Measurements from ENCODE around the gene PACSIN1.

PACSIN1 gene

DNA sequence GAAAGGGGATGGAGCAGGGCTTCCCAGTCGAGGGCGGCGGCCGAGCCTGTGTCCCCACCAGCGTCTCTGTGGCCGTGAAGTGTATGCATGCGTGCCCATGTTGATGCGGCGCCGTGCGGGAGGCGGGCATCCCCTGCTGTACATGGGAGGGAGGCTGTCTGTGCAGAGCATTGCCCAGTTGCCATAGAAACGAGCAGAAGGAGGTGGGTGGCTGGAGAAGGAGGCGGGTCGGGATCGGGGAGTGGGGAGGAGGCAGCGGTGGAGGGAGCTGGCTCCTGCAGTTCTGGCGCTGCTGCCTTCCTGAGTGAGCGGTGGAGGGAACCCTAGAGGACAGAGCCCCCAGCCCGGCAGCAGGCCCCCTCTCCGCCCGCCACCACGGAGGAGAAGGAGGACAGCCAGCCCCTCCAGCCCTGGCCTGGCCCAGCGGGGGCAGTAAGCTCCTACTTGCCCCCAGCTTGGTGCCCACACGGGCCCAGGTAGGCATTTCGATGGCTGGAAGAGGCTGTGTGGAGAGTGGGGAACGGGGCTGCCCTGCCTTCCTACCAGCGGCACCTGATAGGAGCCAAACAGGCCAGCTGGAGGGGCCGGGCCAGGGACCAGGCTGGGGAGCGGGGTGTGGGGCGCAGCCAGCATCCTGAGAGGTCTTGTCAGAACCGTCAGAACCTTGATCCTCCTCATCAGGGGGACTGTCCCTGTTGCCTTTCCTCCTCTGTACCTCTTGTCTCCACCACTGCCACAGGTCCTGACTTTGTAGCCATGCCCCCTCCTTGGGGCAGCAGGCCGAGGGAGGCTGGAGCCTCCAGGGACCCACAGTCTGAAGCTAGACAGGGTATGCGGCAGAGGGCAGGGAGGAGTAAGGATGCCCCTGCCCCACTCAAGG lies 49.0 kb downstream of the PACSIN1 start:
- DNase-seq, result peak; percentile 83
- no peak overlapping the region for H3K27ac Mint-ChIP-seq
- peaks cover 6% of the 10 kb centered on the region for H3K36me3 Mint-ChIP-seq (ENCODE audit: low read depth)
- TF ChIP-seq, protein P1, sequence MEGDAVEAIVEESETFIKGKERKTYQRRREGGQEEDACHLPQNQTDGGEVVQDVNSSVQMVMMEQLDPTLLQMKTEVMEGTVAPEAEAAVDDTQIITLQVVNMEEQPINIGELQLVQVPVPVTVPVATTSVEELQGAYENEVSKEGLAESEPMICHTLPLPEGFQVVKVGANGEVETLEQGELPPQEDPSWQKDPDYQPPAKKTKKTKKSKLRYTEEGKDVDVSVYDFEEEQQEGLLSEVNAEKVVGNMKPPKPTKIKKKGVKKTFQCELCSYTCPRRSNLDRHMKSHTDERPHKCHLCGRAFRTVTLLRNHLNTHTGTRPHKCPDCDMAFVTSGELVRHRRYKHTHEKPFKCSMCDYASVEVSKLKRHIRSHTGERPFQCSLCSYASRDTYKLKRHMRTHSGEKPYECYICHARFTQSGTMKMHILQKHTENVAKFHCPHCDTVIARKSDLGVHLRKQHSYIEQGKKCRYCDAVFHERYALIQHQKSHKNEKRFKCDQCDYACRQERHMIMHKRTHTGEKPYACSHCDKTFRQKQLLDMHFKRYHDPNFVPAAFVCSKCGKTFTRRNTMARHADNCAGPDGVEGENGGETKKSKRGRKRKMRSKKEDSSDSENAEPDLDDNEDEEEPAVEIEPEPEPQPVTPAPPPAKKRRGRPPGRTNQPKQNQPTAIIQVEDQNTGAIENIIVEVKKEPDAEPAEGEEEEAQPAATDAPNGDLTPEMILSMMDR (IDR thresholded peaks at IDR 0.05), result no peak
- peaks cover 44% of the 10 kb centered on the region for H3K27me3 Mint-ChIP-seq (ENCODE audit: low read depth, poor library complexity)
- peak overlapping the region; percentile 73 for H3K4me3 Mint-ChIP-seq
- H3K4me1 Mint-ChIP-seq, result peaks cover 60% of the 10 kb centered on the region
- H3K9me3 Mint-ChIP-seq, result peaks cover 8% of the 10 kb centered on the region

DNA sequence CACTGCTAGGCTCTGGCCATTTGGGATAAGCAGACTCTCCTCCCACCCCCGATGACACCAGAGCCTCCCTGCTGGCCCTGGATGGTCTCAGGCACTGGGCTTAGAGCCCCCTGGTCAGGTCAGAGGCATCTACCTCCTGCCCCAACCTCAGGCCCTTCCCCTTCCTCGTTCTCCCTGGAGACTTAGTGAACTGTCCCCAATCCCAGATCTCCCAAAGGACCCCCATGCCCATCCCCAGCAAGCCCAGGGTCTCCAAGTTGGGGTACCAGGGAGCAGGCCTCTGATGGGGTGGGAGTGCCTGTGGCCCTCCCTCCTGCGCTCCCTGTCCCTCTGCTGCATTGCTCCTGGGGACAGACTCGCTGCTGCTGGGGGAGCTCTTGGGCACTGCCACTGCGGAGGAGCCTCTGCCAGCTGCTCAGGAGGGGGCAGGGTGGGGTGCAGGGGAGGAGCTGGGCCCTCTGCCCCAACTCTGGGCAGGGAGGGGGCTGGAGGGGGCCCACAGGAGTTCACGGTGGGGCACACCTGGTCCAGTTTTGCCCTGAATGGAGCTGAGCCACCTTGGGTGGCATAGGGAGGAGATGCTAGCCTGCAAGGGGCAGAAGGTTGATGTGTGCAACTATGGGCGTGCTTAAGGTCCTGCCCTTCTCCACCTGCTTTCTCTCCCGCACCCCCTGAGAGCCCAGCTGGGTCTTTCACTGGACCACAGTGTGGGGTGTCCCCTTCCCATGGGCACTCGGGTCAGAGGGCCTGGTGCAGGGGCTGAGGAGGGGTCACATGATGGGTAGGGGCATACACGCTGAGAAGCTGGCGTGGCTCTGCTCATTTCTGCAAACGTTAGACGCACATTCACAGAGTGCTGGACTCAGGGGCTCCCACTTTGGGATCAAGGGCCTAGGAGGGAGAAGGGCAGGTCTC lies 49.9 kb downstream of the PACSIN1 start:
- TF ChIP-seq, protein P1 (IDR thresholded peaks at IDR 0.05), result no peak
- peak overlapping the region; percentile 73 for H3K4me3 Mint-ChIP-seq
- H3K4me1 Mint-ChIP-seq, result peaks cover 60% of the 10 kb centered on the region
- no peak for DNase-seq
- H3K27ac Mint-ChIP-seq, result no peak overlapping the region
- H3K27me3 Mint-ChIP-seq (ENCODE audit: low read depth, poor library complexity), result peaks cover 42% of the 10 kb centered on the region
- H3K36me3 Mint-ChIP-seq (ENCODE audit: low read depth), result no peaks in the 10 kb centered on the region
- H3K9me3 Mint-ChIP-seq, result no peaks in the 10 kb centered on the region

DNA sequence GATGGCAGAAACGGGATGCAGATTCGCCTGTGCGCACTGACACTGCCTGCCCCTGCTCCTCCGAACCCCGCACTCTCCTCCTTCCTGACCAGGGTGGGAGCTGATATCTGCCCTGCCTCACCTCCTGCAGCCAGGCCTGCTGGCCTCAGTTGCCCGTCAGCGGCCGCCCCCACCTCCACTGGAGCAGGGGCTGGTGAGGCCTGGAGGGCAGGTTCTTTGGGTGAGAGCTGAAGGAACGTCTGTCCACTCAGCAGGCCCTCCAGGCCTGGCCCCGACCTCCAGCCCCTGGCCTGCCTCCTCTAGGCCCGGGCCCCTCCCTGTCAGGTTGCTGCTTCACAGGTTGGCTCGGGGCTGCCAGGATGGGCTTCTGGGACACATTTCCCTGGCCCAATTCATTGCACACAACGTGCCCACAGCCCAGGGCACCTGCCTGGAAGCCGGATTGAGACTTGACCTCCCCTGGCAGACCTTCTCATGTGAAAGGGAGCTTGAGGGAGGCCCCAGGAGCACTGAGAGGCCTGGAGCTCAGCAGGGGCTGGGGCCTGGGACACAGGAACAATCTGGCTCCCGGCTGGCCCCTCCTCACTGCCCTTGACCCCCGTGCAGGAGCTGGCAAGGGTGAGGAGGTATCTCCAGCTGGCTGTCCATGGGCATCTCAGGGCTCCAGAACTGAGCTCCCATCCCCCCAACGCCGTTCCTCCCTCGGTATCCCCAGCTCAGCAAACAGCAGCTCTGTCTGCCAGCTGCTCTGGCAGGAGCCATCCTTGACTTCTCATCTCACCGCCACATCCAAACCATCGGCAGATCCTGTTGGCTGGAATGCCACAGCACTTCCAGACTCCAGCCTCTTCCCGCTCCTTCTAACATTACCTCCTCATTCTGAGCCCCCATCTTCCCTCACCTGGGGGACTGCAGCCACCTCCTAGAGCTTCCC lies 50.8 kb downstream of the PACSIN1 start:
- peaks cover 57% of the 10 kb centered on the region for H3K4me1 Mint-ChIP-seq
- H3K27me3 Mint-ChIP-seq (ENCODE audit: low read depth, poor library complexity), result peaks cover 49% of the 10 kb centered on the region
- DNase-seq, result no peak
- TF ChIP-seq, protein P1 (IDR thresholded peaks at IDR 0.05), result no peak
- no peaks in the 10 kb centered on the region for H3K36me3 Mint-ChIP-seq (ENCODE audit: low read depth)
- H3K27ac Mint-ChIP-seq, result no peak overlapping the region
- no peaks in the 10 kb centered on the region for H3K9me3 Mint-ChIP-seq
- no peak overlapping the region for H3K4me3 Mint-ChIP-seq

DNA sequence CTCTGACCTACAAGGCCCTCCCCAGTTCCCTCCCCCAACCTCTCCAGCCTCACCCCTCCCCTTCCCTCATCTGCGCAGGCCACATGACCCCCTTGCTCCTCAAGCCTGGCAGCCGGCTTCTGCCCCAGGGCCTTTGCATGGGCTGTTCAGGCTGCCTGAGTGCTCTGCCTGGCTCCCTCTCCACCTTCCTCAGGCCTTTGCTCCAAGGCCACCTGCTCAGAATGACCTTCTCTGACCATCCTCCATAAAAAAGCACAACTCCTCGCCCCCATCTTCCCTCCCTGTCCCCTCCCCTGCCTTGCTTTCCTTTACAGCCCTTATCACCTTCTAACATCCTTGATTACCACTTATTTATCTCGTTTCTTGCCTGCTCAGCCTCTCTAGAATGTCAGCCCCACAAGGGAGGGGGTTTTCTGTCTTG lies 51.6 kb downstream of the PACSIN1 start:
- H3K27me3 Mint-ChIP-seq (ENCODE audit: low read depth, poor library complexity), result peaks cover 53% of the 10 kb centered on the region
- H3K9me3 Mint-ChIP-seq, result no peaks in the 10 kb centered on the region
- no peak overlapping the region for H3K27ac Mint-ChIP-seq
- TF ChIP-seq, protein P1 (IDR thresholded peaks at IDR 0.05), result no peak
- DNase-seq, result no peak
- peaks cover 50% of the 10 kb centered on the region for H3K4me1 Mint-ChIP-seq
- no peak overlapping the region for H3K4me3 Mint-ChIP-seq
- H3K36me3 Mint-ChIP-seq (ENCODE audit: low read depth), result no peaks in the 10 kb centered on the region

DNA sequence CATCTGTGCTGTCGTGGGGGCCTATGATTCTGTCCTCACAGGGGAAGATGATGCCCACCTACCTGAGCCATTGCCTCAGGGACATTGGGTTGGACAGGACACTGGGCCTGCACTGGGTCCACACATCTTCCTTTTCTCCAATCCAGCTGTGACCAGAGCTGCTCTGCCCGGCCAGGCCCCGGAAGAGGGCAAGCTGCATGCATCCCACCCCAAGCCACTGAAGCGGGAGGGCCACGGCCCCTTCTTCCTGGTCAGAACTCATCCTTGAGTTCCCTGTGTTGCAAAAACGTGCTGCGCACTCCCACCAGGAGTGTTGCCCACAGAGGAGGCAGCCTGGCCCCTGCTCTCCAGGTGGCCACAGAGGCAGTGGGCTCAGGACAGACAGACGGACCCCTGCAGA lies 52.1 kb downstream of the PACSIN1 start:
- H3K27ac Mint-ChIP-seq, result no peak overlapping the region
- H3K4me1 Mint-ChIP-seq, result peaks cover 45% of the 10 kb centered on the region
- TF ChIP-seq, protein P1 (IDR thresholded peaks at IDR 0.05), result no peak
- DNase-seq, result no peak
- H3K36me3 Mint-ChIP-seq (ENCODE audit: low read depth), result no peaks in the 10 kb centered on the region
- H3K9me3 Mint-ChIP-seq, result no peaks in the 10 kb centered on the region
- no peak overlapping the region for H3K4me3 Mint-ChIP-seq
- peaks cover 55% of the 10 kb centered on the region for H3K27me3 Mint-ChIP-seq (ENCODE audit: low read depth, poor library complexity)

Measured in nephron progenitor cell (in vitro differentiated cells).